WTC11 (cell line): ENCODE measurements around the gene COPS4.

Experiments
- CREM ChIP-seq: sonication (generic); formaldehyde crosslinking; IDR thresholded peaks from 2 replicates; pipeline ENCODE4 v1.8.1; 2022; ENCODE audit warnings: mild to moderate bottlenecking, missing genetic modification reagents, moderate library complexity
- EMX1 ChIP-seq: fragments of 250-450 bp; sonication (Bioruptor Pico); IDR thresholded peaks from 2 replicates; pipeline ENCODE4 v1.8.0; 2021; ENCODE audit warnings: mild to moderate bottlenecking
- ESRRA ChIP-seq: sonication (generic); formaldehyde crosslinking; IDR thresholded peaks from 2 replicates; pipeline ENCODE4 v1.8.1; 2022; ENCODE audit warnings: mild to moderate bottlenecking, missing genetic modification reagents, borderline replicate concordance
- ETV6 ChIP-seq: sonication (generic); formaldehyde crosslinking; IDR thresholded peaks from 2 replicates; pipeline ENCODE4 v1.8.1; 2022; ENCODE audit warnings: mild to moderate bottlenecking, missing genetic modification reagents
- GABPB1 ChIP-seq: sonication (generic); formaldehyde crosslinking; IDR thresholded peaks from 2 replicates; pipeline ENCODE4 v1.8.1; 2023; ENCODE audit warnings: mild to moderate bottlenecking, missing genetic modification reagents
- KAT7 ChIP-seq: sonication (generic); formaldehyde crosslinking; IDR thresholded peaks from 2 replicates; pipeline ENCODE4 v1.8.1; 2023; ENCODE audit warnings: missing genetic modification reagents, mild to moderate bottlenecking, borderline replicate concordance
- NR2C2 ChIP-seq: sonication (generic); formaldehyde crosslinking; IDR thresholded peaks from 2 replicates; pipeline ENCODE4 v1.8.0; 2022; ENCODE audit warnings: mild to moderate bottlenecking, missing genetic modification reagents
- TCF7 ChIP-seq: sonication (generic); formaldehyde crosslinking; IDR thresholded peaks from 2 replicates; pipeline ENCODE4 v1.8.0; 2022; ENCODE audit warnings: mild to moderate bottlenecking, low read depth, missing genetic modification reagents, moderate library complexity
- ZNF232 ChIP-seq: sonication (generic); formaldehyde crosslinking; IDR thresholded peaks from 2 replicates; pipeline ENCODE4 v1.8.0; 2022; ENCODE audit warnings: mild to moderate bottlenecking, missing genetic modification reagents
- ZNF317 ChIP-seq: sonication (generic); formaldehyde crosslinking; IDR thresholded peaks from 2 replicates; pipeline ENCODE4 v1.8.1; 2023; ENCODE audit warnings: low read depth, mild to moderate bottlenecking, moderate library complexity, missing genetic modification reagents, borderline replicate concordance
- TF ChIP-seq, protein P1 (sequence below): fragments of 200-600 bp; IDR thresholded peaks from 2 replicates; pipeline ENCODE4 v1.8.0; 2022; ENCODE audit warnings: antibody characterized with exemption
- TF ChIP-seq, protein P2 (sequence below): sonication (generic); formaldehyde crosslinking; IDR thresholded peaks from 2 replicates; pipeline ENCODE4 v1.8.1; 2023; ENCODE audit warnings: mild to moderate bottlenecking, missing genetic modification reagents
- TF ChIP-seq, protein P3 (sequence below): sonication (generic); formaldehyde crosslinking; IDR thresholded peaks from 2 replicates; pipeline ENCODE4 v1.8.1; 2022; ENCODE audit warnings: low read depth, mild to moderate bottlenecking, moderate library complexity, missing genetic modification reagents, borderline replicate concordance

DNA sequence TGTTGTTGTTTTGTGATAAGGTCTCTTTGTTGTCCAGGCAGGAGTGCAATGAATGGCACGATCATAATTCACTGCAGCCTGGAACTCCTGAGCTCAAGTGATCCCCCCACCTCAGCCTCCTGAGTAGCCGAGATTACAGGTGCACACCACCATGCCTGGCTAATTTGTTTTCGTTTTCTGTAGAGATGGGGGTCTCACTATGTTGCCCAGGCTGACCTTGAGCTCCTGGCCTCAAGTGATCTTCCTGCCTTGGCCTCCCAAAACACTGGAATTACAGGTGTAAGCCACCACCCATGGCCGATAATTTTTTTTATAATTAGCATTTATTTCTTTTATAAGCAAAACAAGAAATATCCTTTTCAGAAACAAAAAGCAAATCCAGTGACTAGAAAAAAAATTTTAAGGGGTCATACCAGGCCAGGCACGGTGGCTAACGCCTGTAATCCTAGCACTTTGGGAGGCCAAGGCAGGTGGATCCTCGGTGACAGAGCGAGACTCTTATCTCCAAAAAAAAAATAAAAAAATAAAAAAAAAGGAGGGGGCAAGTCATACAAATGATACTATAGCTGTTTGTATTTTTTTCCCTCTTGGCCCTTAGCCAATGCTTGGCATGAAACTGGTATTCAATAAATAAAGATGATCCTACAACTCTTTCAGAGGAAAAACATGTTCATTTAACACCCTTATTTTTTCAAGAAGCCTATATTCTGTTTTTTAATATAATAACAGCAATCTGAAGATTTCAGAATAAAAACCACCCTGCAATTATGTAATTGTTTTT, 76.2 kb downstream of the COPS4 start:
- TF ChIP-seq, protein P1, sequence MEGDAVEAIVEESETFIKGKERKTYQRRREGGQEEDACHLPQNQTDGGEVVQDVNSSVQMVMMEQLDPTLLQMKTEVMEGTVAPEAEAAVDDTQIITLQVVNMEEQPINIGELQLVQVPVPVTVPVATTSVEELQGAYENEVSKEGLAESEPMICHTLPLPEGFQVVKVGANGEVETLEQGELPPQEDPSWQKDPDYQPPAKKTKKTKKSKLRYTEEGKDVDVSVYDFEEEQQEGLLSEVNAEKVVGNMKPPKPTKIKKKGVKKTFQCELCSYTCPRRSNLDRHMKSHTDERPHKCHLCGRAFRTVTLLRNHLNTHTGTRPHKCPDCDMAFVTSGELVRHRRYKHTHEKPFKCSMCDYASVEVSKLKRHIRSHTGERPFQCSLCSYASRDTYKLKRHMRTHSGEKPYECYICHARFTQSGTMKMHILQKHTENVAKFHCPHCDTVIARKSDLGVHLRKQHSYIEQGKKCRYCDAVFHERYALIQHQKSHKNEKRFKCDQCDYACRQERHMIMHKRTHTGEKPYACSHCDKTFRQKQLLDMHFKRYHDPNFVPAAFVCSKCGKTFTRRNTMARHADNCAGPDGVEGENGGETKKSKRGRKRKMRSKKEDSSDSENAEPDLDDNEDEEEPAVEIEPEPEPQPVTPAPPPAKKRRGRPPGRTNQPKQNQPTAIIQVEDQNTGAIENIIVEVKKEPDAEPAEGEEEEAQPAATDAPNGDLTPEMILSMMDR = no peak
- TF ChIP-seq ETV6 (CRISPR knock-in tag) (no peak; the same call in 1 of the 2 replicates), ZNF232 (CRISPR knock-in tag) (no peak), CREM (CRISPR knock-in tag) (no peak), TCF7 (CRISPR knock-in tag) (no peak), GABPB1 (CRISPR knock-in tag) (no peak), ESRRA (CRISPR knock-in tag) (no peak), EMX1 (CRISPR knock-in tag) (no peak), KAT7 (CRISPR knock-in tag) (no peak), NR2C2 (no peak), ZNF317 (CRISPR knock-in tag) (no peak)
- TF ChIP-seq, protein P2, sequence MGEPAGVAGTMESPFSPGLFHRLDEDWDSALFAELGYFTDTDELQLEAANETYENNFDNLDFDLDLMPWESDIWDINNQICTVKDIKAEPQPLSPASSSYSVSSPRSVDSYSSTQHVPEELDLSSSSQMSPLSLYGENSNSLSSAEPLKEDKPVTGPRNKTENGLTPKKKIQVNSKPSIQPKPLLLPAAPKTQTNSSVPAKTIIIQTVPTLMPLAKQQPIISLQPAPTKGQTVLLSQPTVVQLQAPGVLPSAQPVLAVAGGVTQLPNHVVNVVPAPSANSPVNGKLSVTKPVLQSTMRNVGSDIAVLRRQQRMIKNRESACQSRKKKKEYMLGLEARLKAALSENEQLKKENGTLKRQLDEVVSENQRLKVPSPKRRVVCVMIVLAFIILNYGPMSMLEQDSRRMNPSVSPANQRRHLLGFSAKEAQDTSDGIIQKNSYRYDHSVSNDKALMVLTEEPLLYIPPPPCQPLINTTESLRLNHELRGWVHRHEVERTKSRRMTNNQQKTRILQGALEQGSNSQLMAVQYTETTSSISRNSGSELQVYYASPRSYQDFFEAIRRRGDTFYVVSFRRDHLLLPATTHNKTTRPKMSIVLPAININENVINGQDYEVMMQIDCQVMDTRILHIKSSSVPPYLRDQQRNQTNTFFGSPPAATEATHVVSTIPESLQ = no peak
- TF ChIP-seq, protein P3, sequence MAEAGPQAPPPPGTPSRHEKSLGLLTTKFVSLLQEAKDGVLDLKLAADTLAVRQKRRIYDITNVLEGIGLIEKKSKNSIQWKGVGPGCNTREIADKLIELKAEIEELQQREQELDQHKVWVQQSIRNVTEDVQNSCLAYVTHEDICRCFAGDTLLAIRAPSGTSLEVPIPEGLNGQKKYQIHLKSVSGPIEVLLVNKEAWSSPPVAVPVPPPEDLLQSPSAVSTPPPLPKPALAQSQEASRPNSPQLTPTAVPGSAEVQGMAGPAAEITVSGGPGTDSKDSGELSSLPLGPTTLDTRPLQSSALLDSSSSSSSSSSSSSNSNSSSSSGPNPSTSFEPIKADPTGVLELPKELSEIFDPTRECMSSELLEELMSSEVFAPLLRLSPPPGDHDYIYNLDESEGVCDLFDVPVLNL (CRISPR knock-in tag) = no peak
